SU-DHL-6 (cell line): ENCODE results near the gene HAL.

ENCODE experiments used
- CTCF ChIP-seq: fragments of 200-600 bp; sonication (generic); IDR thresholded peaks from one replicate; pipeline ENCODE4 v1.5.1; 2017; ENCODE audit warnings: antibody characterized with exemption, mild to moderate bottlenecking, low read length, moderate library complexity; ENCODE audit not compliant: insufficient read depth, poor library complexity, severe bottlenecking
- EZH2phosphoT487 ChIP-seq: fragments of 200-600 bp; sonication (generic), shearing (Covaris generic); conservative IDR thresholded peaks from 2 replicates; pipeline ENCODE4 v1.6.1; 2018; ENCODE audit warnings: mild to moderate bottlenecking, antibody characterized with exemption, low read length, moderate library complexity, mixed read lengths

- TF ChIP-seq CTCF = no peak
- TF ChIP-seq EZH2phosphoT487 = no peak
Observed at GRCh38 chr12:95962222-95962621, 33.9 kb downstream of the HAL start.
